K562 (cell line): Measurements from ENCODE around the gene THEMIS. TPM values are rescaled to one million over a fixed set of nuclear protein-coding genes. Genes with fewer than 3 reads are reported as not detected.

Source experiments
- ATAC-seq: fragments of 200-7000 bp; cut with Tn5 transposase; 3 replicates; pipeline ENCODE4 v1.9.1; 2020; ENCODE audit warnings: moderate library complexity
- BruUV-seq: library from RNA; stranded (reverse); fragments of 400-500 nt; replicated peaks from 2 replicates; lab custom pipeline; 2021; lab: Mats Ljungman, UMichigan
- CTCF ChIA-PET: fragments of 300-600 bp; formaldehyde crosslinking; extraction: SDS; loops from one replicate; lab custom pipeline; 2021; ENCODE audit warnings: low intra/inter-chr PET ratio; lab: Yijun Ruan, JAX
- POLR2A ChIA-PET: fragments of 300-600, 350-650 bp; sonication (Branson Sonifier 250); formaldehyde crosslinking; extraction: SDS; loops from one replicate; lab custom pipeline; 2021; ENCODE audit warnings: antibody characterized with exemption, inconsistent platforms; lab: Yijun Ruan, JAX
- DNase-seq, 4 experiments: peaks; one replicate each; pipeline versions ENCODE4 v3.0.0 to v3.0.0-alpha.2; 2011 to 2018; ENCODE audit warnings: low spot score in 3 of 4, mixed read lengths in 3 of 4; ENCODE audit errors: extremely low read depth in 1 of 4
- FAIRE-seq: peaks from 2 replicates; lab custom pipeline; 2011; peaks lifted over from hg19 to GRCh38; lab: Jason Lieb, UNC
- H2AFZ ChIP-seq: 2 replicates; pipeline ENCODE4 v1.6.0; 2011; ENCODE audit warnings: low read depth, low read length, control low read depth, inconsistent platforms
- H3K27ac ChIP-seq: fragments of 200-600 bp; 3 replicates; pipeline ENCODE4 v1.8.0; 2011; ENCODE audit warnings: low read depth, mild to moderate bottlenecking, control low read depth, inconsistent platforms, low read length, moderate library complexity, mixed read lengths; ENCODE audit errors: extremely low read depth
- H3K27me3 ChIP-seq, 2 experiments: fragments of 300-600 bp in 1 of 2; 2 replicates in 1 of 2; 3 replicates in 1 of 2; pipeline versions ENCODE4 v1.6.0 to v1.8.0; 2011; ENCODE audit warnings: inconsistent platforms in 2 of 2, low read length in 2 of 2, mild to moderate bottlenecking in 1 of 2, mixed read lengths in 1 of 2, moderate library complexity in 1 of 2; ENCODE audit not compliant: control insufficient read depth in 2 of 2, insufficient read depth in 2 of 2
- H3K36me3 ChIP-seq: fragments of 300-600 bp; 3 replicates; pipeline ENCODE4 v1.8.0; 2011; ENCODE audit warnings: mild to moderate bottlenecking, low read length, inconsistent platforms; ENCODE audit not compliant: control insufficient read depth, insufficient read depth
- H3K4me1 ChIP-seq, 2 experiments: fragments of 200-600 bp in 1 of 2; replicated peaks in 1 of 2; 2 replicates in 1 of 2; 3 replicates in 1 of 2; pipeline versions ENCODE4 v1.5.1 to v1.8.0; 2011; ENCODE audit warnings: inconsistent platforms in 2 of 2, low read length in 2 of 2, mild to moderate bottlenecking in 1 of 2, mixed read lengths in 1 of 2, moderate library complexity in 1 of 2; ENCODE audit not compliant: control insufficient read depth in 2 of 2, insufficient read depth in 2 of 2
- H3K4me2 ChIP-seq: 2 replicates; pipeline ENCODE4 v1.6.1; 2011; ENCODE audit warnings: low read length, control low read depth, inconsistent platforms, mixed read lengths; ENCODE audit not compliant: insufficient read depth
- H3K4me3 ChIP-seq: fragments of 200-600 bp; sonication (generic), shearing (Covaris generic); 2 replicates; pipeline ENCODE4 v1.5.1; 2016; ENCODE audit warnings: control low read depth, inconsistent platforms
- H3K79me2 ChIP-seq: fragments of 200-600 bp; 3 replicates; pipeline ENCODE4 v1.8.0; 2011; ENCODE audit warnings: low read length, inconsistent platforms; ENCODE audit not compliant: control insufficient read depth, insufficient read depth
- H3K9ac ChIP-seq, 2 experiments: 2 replicates each; pipeline versions ENCODE4 v1.6.0 to v1.6.1; 2011; ENCODE audit warnings: low read depth in 2 of 2, low read length in 2 of 2, control low read depth in 1 of 2, inconsistent platforms in 1 of 2, mild to moderate bottlenecking in 1 of 2, mixed read lengths in 1 of 2; ENCODE audit not compliant: insufficient read depth in 1 of 2
- H3K9me1 ChIP-seq: one replicate; pipeline ENCODE4 v1.6.0; 2011; ENCODE audit warnings: inconsistent platforms, mild to moderate bottlenecking, low read length, moderate library complexity; ENCODE audit not compliant: control insufficient read depth, insufficient read depth
- H3K9me3 ChIP-seq: replicated peaks from 2 replicates; pipeline ENCODE4 v1.5.1; 2011; ENCODE audit warnings: low read depth, low read length, inconsistent platforms; ENCODE audit not compliant: control insufficient read depth, insufficient read depth
- H4K20me1 ChIP-seq: replicated peaks from 2 replicates; pipeline ENCODE4 v1.6.1; 2011; ENCODE audit warnings: low read length, inconsistent platforms, mixed read lengths; ENCODE audit not compliant: control insufficient read depth, insufficient read depth
- BCL6 ChIP-seq: fragments of 250-450 bp; sonication (Bioruptor Pico); IDR thresholded peaks from 2 replicates; pipeline ENCODE4 v1.4.0; 2020
- C11orf30 ChIP-seq: fragments of 450-650 bp; IDR thresholded peaks from 2 replicates; pipeline ENCODE4 v1.6.1; 2016; ENCODE audit warnings: low read depth, mild to moderate bottlenecking
- ELF2 ChIP-seq: fragments of 250-450 bp; sonication (Bioruptor Pico); IDR thresholded peaks from 2 replicates; pipeline ENCODE4 v1.5.0; 2021; ENCODE audit warnings: mild to moderate bottlenecking
- FOXJ2 ChIP-seq: fragments of 200-800 bp; sonication (Bioruptor generic); IDR thresholded peaks from 2 replicates; pipeline ENCODE4 v1.6.1; 2016; ENCODE audit warnings: missing genetic modification characterization, missing compliant biosample characterization
- MAFF ChIP-seq: IDR thresholded peaks from 2 replicates; pipeline ENCODE4 v1.6.1; 2012; ENCODE audit warnings: low read length, improper control_type of control experiment
- MAFK ChIP-seq: IDR thresholded peaks from 2 replicates; pipeline ENCODE4 v1.6.1; 2011; ENCODE audit warnings: low read length, improper control_type of control experiment
- MCM3 ChIP-seq: fragments of 450-650 bp; IDR thresholded peaks from 2 replicates; pipeline ENCODE4 v1.6.1; 2016
- PBX2 ChIP-seq, 2 experiments: IDR thresholded peaks in 1 of 2; conservative IDR thresholded peaks in 1 of 2; 2 replicates each; pipeline ENCODE4 v1.6.1; 2016; ENCODE audit warnings: low read depth in 2 of 2, mild to moderate bottlenecking in 1 of 2, missing compliant biosample characterization in 1 of 2, missing genetic modification characterization in 1 of 2, moderate library complexity in 1 of 2
- POLR2AphosphoS2 ChIP-seq: IDR thresholded peaks from 2 replicates; pipeline ENCODE4 v1.6.1; 2012; ENCODE audit warnings: low read length, improper control_type of control experiment
- RFX1 ChIP-seq: fragments of 450-650 bp; IDR thresholded peaks from 2 replicates; pipeline ENCODE4 v1.6.1; 2016; ENCODE audit warnings: mild to moderate bottlenecking, moderate library complexity
- USF2 ChIP-seq: sonication (generic); formaldehyde crosslinking; IDR thresholded peaks from 2 replicates; pipeline ENCODE4 v1.5.0; 2020; ENCODE audit warnings: missing genetic modification reagents
- ZBTB12 ChIP-seq: fragments of 250-450 bp; sonication (Bioruptor Pico); IDR thresholded peaks from 2 replicates; pipeline ENCODE4 v1.4.0; 2020
- ZNF165 ChIP-seq: fragments of 250-450 bp; sonication (Bioruptor Pico); IDR thresholded peaks from 2 replicates; pipeline ENCODE4 v1.4.0; 2020; ENCODE audit warnings: borderline replicate concordance
- ZNF316 ChIP-seq: fragments of 450-650 bp; IDR thresholded peaks from 2 replicates; pipeline ENCODE4 v1.6.1; 2016
- WGBS: fragments of 100-300 bp; shearing (Covaris generic); methylation state at CpG from one replicate; pipeline ENCODE4 v1.1.6; 2016; ENCODE audit warnings: low coverage, mixed read lengths; ENCODE audit not compliant: insufficient coverage; ENCODE audit errors: missing lambda C conversion rate; 5-methylcytosine and 5-hydroxymethylcytosine counted together
- in situ Hi-C: fragments of 300-500 bp; cut with MboI; formaldehyde crosslinking; loops from 4 replicates; pipeline ENCODE4 v1.15.0; 2018; ENCODE audit warnings: inconsistent platforms, mixed read lengths
- intact Hi-C: fragments of 100-400 bp; cut with micrococcal nuclease; formaldehyde crosslinking; loops from 2 replicates; pipeline ENCODE4 v1.14.2; 2022
- polyA plus RNA-seq, 8 experiments: library from polyadenylated mRNA; depleted of rRNA in 4 of 8; stranded (reverse) in 5 of 8; unstranded in 3 of 8; fragments of >200 nt; fragmentation: Nextera tagmentation in 2 of 8; fragmentation: Illumina TruSeq in 1 of 8; extraction: Ambion mirVana in 2 of 8; extraction: Trizol in 1 of 8; gene quantifications; 2 replicates each; pipeline versions ENCODE4 v1.2.1 to v1.2.3, GENCODE V29; 2011 to 2014; ENCODE audit warnings: inconsistent platforms in 1 of 8, missing spikeins in 1 of 8
- total RNA-seq, 7 experiments: library from RNA; depleted of rRNA in 6 of 7; stranded (reverse); fragments of >200 nt in 6 of 7; fragmentation: Illumina TruSeq in 2 of 7; extraction: Trizol in 2 of 7; gene quantifications; 2 replicates each; pipeline versions ENCODE4 v1.2.1 to v1.2.3, GENCODE V29; 2011 to 2021; ENCODE audit warnings: low replicate concordance in 1 of 7
- TF ChIP-seq, protein P1 (sequence below): sonication (generic); formaldehyde crosslinking; IDR thresholded peaks from 2 replicates; pipeline ENCODE4 v1.8.0; 2023; ENCODE audit warnings: mild to moderate bottlenecking, missing genetic modification reagents

Gene THEMIS
- total and polyA plus RNA-seq, 9 of the 15 experiments (the other 6 are each of a cell fraction or from before 2014, with no cell fraction given) = 0.09 TPM; not detected in 8

DNA sequence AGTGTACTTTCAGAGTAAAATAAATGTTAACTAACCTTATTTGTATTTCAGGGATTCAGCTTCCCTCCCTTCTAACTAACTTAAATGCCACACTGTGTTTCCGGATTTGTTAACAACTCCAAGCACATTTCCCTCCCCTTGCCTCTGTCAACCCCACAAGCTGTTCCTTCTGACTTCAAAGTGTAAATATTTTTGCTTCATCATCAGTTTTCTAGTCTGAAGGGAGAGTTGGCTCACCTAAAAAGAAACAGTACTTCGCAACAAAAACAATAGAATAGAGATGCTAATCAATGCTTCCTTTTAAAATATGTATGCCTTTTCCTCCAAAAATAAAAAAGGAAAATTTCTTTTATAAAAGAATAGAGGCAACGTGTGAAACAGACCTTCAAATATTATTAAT lies 132.6 kb downstream of the THEMIS start:
- no peak for FAIRE-seq
- H3K4me1 ChIP-seq = no peaks in the 10 kb centered on the region
- BruUV-seq = no TSS peak
- no peak overlapping the region for H3K27ac ChIP-seq
- no peak overlapping the region for H3K9ac ChIP-seq
- ChIA-PET CTCF (no interaction called here), POLR2A (no interaction called here)
- in situ Hi-C loops = no loop called here
- DNase-seq = no peak
- no peaks in the 10 kb centered on the region for H3K79me2 ChIP-seq
- no peak overlapping the region for H2AFZ ChIP-seq
- no peaks in the 10 kb centered on the region; the same call in 1 of the 2 replicates for H3K9me3 ChIP-seq
- H3K27me3 ChIP-seq = no peaks in the 10 kb centered on the region
- intact Hi-C loops = no loop called here
- H3K9me1 ChIP-seq = no peaks in the 10 kb centered on the region
- no peak overlapping the region for H3K4me2 ChIP-seq
- no peak for ATAC-seq
- H3K36me3 ChIP-seq = no peaks in the 10 kb centered on the region
- no peaks in the 10 kb centered on the region for H4K20me1 ChIP-seq
- 2% methylated on average over 3 of the region's 3 CpGs for WGBS
- H3K4me3 ChIP-seq = no peak overlapping the region
- TF ChIP-seq ELF2 (CRISPR knock-in tag) (no peak), ZBTB12 (CRISPR knock-in tag) (no peak), FOXJ2 (no peak), C11orf30 (peak; percentile 30; the same call in 1 of the 2 replicates), ZNF316 (peak; percentile 56), BCL6 (CRISPR knock-in tag) (no peak), MAFF (peak; percentile 30), ZNF165 (CRISPR knock-in tag) (no peak), MCM3 (no peak), USF2 (CRISPR knock-in tag) (no peak), MAFK (0 out of 2 replicates have a peak, but pooled peaks have one; percentile 16), POLR2AphosphoS2 (no peak), PBX2 (CRISPR knock-in tag; IDR thresholded peaks at IDR 0.05; ENCODE audit: low read depth) (no peak), PBX2 (tag; conservative IDR thresholded peaks at IDR 0.05; ENCODE audit: low read depth) (no peak), RFX1 (no peak)
- TF ChIP-seq, protein P1, sequence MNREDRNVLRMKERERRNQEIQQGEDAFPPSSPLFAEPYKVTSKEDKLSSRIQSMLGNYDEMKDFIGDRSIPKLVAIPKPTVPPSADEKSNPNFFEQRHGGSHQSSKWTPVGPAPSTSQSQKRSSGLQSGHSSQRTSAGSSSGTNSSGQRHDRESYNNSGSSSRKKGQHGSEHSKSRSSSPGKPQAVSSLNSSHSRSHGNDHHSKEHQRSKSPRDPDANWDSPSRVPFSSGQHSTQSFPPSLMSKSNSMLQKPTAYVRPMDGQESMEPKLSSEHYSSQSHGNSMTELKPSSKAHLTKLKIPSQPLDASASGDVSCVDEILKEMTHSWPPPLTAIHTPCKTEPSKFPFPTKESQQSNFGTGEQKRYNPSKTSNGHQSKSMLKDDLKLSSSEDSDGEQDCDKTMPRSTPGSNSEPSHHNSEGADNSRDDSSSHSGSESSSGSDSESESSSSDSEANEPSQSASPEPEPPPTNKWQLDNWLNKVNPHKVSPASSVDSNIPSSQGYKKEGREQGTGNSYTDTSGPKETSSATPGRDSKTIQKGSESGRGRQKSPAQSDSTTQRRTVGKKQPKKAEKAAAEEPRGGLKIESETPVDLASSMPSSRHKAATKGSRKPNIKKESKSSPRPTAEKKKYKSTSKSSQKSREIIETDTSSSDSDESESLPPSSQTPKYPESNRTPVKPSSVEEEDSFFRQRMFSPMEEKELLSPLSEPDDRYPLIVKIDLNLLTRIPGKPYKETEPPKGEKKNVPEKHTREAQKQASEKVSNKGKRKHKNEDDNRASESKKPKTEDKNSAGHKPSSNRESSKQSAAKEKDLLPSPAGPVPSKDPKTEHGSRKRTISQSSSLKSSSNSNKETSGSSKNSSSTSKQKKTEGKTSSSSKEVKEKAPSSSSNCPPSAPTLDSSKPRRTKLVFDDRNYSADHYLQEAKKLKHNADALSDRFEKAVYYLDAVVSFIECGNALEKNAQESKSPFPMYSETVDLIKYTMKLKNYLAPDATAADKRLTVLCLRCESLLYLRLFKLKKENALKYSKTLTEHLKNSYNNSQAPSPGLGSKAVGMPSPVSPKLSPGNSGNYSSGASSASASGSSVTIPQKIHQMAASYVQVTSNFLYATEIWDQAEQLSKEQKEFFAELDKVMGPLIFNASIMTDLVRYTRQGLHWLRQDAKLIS = no peak
